ENCODE measurements around the gene BTBD16. TPM values are rescaled to one million over a fixed set of nuclear protein-coding genes. Genes with fewer than 3 reads are reported as not detected.

Gene BTBD16
- total and polyA plus RNA-seq, 2 of the 13 experiments (the other 11 are each of a cell fraction or from before 2014, with no cell fraction given): 5.0 to 11.9 TPM

DNA sequence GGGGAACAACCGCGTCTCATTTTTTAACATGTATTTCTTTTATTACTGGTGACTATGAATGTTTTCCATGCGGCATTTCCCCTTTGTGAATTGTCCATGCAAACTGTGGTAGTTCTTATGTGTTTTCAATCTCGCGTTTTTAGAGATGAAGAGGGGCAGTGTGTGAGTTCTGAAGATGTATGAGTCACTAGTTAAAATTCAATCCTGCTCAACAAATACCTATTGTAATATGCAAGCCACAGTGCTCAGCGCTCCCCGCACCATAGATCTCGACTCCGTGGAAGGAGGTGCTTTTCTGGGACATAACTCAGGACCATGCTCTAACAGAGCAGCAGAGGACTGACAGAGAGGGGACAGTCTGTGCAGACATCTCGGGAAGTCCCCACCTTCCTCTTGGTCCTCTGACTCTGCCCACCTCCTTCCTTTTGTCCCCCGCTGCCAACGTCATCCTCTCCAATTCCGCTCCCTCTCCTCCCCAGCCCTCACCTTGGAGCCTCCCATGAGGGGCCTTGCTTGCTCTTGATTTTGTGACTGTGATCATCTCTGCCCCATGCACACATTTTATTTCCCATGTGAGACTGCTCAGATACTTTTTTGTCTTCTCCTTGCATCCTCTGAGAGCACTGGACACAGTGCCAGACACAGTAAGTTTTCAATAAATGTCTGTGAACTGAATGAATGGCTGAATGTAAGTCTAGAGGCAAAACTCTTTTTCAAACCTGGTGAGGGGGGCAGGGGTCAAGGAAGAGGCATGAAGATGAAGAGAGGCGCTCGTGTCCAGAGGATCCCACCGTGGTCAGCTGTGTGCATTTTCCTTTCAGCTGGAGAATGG lies 60.7 kb downstream of the BTBD16 start (continued):
- TF ChIP-seq, protein P1, sequence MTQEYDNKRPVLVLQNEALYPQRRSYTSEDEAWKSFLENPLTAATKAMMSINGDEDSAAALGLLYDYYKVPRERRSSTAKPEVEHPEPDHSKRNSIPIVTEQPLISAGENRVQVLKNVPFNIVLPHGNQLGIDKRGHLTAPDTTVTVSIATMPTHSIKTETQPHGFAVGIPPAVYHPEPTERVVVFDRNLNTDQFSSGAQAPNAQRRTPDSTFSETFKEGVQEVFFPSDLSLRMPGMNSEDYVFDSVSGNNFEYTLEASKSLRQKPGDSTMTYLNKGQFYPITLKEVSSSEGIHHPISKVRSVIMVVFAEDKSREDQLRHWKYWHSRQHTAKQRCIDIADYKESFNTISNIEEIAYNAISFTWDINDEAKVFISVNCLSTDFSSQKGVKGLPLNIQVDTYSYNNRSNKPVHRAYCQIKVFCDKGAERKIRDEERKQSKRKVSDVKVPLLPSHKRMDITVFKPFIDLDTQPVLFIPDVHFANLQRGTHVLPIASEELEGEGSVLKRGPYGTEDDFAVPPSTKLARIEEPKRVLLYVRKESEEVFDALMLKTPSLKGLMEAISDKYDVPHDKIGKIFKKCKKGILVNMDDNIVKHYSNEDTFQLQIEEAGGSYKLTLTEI (CRISPR knock-in tag; conservative IDR thresholded peaks at IDR 0.05): no peak
- TF ChIP-seq ZNF343 (CRISPR knock-in tag; IDR thresholded peaks at IDR 0.05) (0 out of 2 replicates have a peak, but pooled peaks have one; percentile 17), SPEN (CRISPR knock-in tag; IDR thresholded peaks at IDR 0.05; ENCODE audit: low read depth) (0 out of 2 replicates have a peak, but pooled peaks have one; percentile 28), ZNF121 (CRISPR knock-in tag; IDR thresholded peaks at IDR 0.05) (peak; percentile 79; the same call in 1 of the 2 replicates), ZFX (CRISPR knock-in tag; IDR thresholded peaks at IDR 0.05; ENCODE audit: low read depth) (peak; percentile 53; the same call in 1 of the 2 replicates)
- TF ChIP-seq, protein P2, sequence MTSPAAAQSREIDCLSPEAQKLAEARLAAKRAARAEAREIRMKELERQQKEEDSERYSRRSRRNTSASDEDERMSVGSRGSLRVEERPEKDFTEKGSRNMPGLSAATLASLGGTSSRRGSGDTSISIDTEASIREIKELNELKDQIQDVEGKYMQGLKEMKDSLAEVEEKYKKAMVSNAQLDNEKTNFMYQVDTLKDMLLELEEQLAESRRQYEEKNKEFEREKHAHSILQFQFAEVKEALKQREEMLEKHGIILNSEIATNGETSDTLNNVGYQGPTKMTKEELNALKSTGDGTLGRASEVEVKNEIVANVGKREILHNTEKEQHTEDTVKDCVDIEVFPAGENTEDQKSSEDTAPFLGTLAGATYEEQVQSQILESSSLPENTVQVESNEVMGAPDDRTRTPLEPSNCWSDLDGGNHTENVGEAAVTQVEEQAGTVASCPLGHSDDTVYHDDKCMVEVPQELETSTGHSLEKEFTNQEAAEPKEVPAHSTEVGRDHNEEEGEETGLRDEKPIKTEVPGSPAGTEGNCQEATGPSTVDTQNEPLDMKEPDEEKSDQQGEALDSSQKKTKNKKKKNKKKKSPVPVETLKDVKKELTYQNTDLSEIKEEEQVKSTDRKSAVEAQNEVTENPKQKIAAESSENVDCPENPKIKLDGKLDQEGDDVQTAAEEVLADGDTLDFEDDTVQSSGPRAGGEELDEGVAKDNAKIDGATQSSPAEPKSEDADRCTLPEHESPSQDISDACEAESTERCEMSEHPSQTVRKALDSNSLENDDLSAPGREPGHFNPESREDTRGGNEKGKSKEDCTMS (CRISPR knock-in tag; conservative IDR thresholded peaks at IDR 0.05): no peak
- TF ChIP-seq, protein P3, sequence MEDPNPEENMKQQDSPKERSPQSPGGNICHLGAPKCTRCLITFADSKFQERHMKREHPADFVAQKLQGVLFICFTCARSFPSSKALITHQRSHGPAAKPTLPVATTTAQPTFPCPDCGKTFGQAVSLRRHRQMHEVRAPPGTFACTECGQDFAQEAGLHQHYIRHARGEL (CRISPR knock-in tag; IDR thresholded peaks at IDR 0.05): no peak
- TF ChIP-seq, protein P4, sequence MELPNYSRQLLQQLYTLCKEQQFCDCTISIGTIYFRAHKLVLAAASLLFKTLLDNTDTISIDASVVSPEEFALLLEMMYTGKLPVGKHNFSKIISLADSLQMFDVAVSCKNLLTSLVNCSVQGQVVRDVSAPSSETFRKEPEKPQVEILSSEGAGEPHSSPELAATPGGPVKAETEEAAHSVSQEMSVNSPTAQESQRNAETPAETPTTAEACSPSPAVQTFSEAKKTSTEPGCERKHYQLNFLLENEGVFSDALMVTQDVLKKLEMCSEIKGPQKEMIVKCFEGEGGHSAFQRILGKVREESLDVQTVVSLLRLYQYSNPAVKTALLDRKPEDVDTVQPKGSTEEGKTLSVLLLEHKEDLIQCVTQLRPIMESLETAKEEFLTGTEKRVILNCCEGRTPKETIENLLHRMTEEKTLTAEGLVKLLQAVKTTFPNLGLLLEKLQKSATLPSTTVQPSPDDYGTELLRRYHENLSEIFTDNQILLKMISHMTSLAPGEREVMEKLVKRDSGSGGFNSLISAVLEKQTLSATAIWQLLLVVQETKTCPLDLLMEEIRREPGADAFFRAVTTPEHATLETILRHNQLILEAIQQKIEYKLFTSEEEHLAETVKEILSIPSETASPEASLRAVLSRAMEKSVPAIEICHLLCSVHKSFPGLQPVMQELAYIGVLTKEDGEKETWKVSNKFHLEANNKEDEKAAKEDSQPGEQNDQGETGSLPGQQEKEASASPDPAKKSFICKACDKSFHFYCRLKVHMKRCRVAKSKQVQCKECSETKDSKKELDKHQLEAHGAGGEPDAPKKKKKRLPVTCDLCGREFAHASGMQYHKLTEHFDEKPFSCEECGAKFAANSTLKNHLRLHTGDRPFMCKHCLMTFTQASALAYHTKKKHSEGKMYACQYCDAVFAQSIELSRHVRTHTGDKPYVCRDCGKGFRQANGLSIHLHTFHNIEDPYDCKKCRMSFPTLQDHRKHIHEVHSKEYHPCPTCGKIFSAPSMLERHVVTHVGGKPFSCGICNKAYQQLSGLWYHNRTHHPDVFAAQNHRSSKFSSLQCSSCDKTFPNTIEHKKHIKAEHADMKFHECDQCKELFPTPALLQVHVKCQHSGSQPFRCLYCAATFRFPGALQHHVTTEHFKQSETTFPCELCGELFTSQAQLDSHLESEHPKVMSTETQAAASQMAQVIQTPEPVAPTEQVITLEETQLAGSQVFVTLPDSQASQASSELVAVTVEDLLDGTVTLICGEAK (IDR thresholded peaks at IDR 0.05): no peak
- TF ChIP-seq, protein P4 (CRISPR knock-in tag; IDR thresholded peaks at IDR 0.05): peak; percentile 53; the same call in 1 of the 2 replicates

All from HepG2 (cell line).